ENCODE data around the gene HS6ST3. TPM values are rescaled to one million over a fixed set of nuclear protein-coding genes. Genes with fewer than 3 reads are reported as not detected.
"Not testable (repeated sequence)": the region's sequence is repeated elsewhere in the genome, so short reads cannot be mapped to it uniquely, and the experiment has no call there.

HS6ST3 gene
- total and polyA plus RNA-seq, 7 donors, result under 0.01 to 0.71 (median 0.33) TPM; not detected in 2

GRCh38 chr13:96109125-96109524 is 19.2 kb downstream of the HS6ST3 start:
- WGBS, 2 donors, result 88 to 89% methylated on average over 4 of the region's 4 CpGs

GRCh38 chr13:96112936-96113335 is 23.0 kb downstream of the HS6ST3 start:
- Histone ChIP-seq H3K27me3 (no peaks in the 10 kb centered on the region), H3K36me3 (no peaks in the 10 kb centered on the region), H3K4me1 (peaks cover 0 to 5% (median 0%) of the 10 kb centered on the region in 4 donors), H3K9me3 (peaks cover 0 to 5% (median 0%) of the 10 kb centered on the region in 4 donors), H3K4me3 (no peak overlapping the region), H3K27ac (no peak overlapping the region)
- no peak for DNase-seq
- TF ChIP-seq CTCF (IDR thresholded peaks at IDR 0.05) (no peak), POLR2A (IDR thresholded peaks at IDR 0.05) (no peak), EP300 (IDR thresholded peaks at IDR 0.05) (no peak), POLR2AphosphoS5 (IDR thresholded peaks at IDR 0.05) (no peak)
- WGBS, 2 donors, result 45 to 63% methylated on average over 2 of the region's 2 CpGs
- intact Hi-C loops (cut with DNase I), result no loop called here

More at GRCh38 chr13:96109125-96109524, 19.2 kb downstream of the HS6ST3 start:
- intact Hi-C loops (cut with DNase I), result no loop called here
- Histone ChIP-seq H3K9me3 (peaks cover 0 to 8% (median 0%) of the 10 kb centered on the region in 4 donors), H3K4me3 (no peak overlapping the region), H3K27ac (no peak overlapping the region), H3K27me3 (no peaks in the 10 kb centered on the region), H3K4me1 (peaks cover 0 to 5% (median 0%) of the 10 kb centered on the region in 4 donors), H3K36me3 (no peaks in the 10 kb centered on the region)
- DNase-seq, result no peak
- TF ChIP-seq POLR2A (IDR thresholded peaks at IDR 0.05), result no peak
- no peak for TF ChIP-seq POLR2AphosphoS5 (IDR thresholded peaks at IDR 0.05)

GRCh38 chr13:96115368-96115767 is 25.5 kb downstream of the HS6ST3 start:
- H3K4me3 ChIP-seq; H3K27me3 ChIP-seq; H3K27ac ChIP-seq; DNase-seq; H3K36me3 ChIP-seq; intact Hi-C loops (cut with DNase I); H3K9me3 ChIP-seq; H3K4me1 ChIP-seq: not testable (repeated sequence)
- 94 to 95% methylated on average over 2 of the region's 2 CpGs for WGBS, 2 donors

GRCh38 chr13:96119921-96120320 is 30.0 kb downstream of the HS6ST3 start:
- TF ChIP-seq EP300 (IDR thresholded peaks at IDR 0.05), result no peak
- TF ChIP-seq POLR2A (IDR thresholded peaks at IDR 0.05), result no peak
- TF ChIP-seq POLR2AphosphoS5 (IDR thresholded peaks at IDR 0.05), result no peak
- TF ChIP-seq CTCF (IDR thresholded peaks at IDR 0.05), result no peak
- DNase-seq, result no peak
- Histone ChIP-seq H3K36me3 (no peaks in the 10 kb centered on the region), H3K27ac (no peak overlapping the region), H3K9me3 (no peaks in the 10 kb centered on the region), H3K4me3 (no peak overlapping the region), H3K27me3 (no peaks in the 10 kb centered on the region), H3K4me1 (no peaks in the 10 kb centered on the region)
- intact Hi-C loops (cut with DNase I), result no loop called here
- WGBS, 2 donors, result 58 to 86% methylated on average over 1 of the region's 1 CpG

- TF ChIP-seq POLR2AphosphoS5 (IDR thresholded peaks at IDR 0.05) (no peak), POLR2A (IDR thresholded peaks at IDR 0.05) (no peak), CTCF (IDR thresholded peaks at IDR 0.05) (no peak), EP300 (IDR thresholded peaks at IDR 0.05) (no peak)
- Histone ChIP-seq H3K27ac (no peak overlapping the region), H3K4me3 (no peak overlapping the region), H3K4me1 (no peaks in the 10 kb centered on the region), H3K9me3 (no peaks in the 10 kb centered on the region), H3K27me3 (no peaks in the 10 kb centered on the region), H3K36me3 (no peaks in the 10 kb centered on the region)
- no peak for DNase-seq
- 45 to 51% methylated on average over 3 of the region's 3 CpGs for WGBS, 2 donors
- intact Hi-C loops (cut with DNase I), result no loop called here
These were observed 41.0 kb downstream of the HS6ST3 start for GRCh38 chr13:96130818-96131340.

- Histone ChIP-seq H3K4me1 (no peaks in the 10 kb centered on the region), H3K27me3 (no peaks in the 10 kb centered on the region), H3K4me3 (no peak overlapping the region), H3K36me3 (no peaks in the 10 kb centered on the region), H3K9me3 (no peaks in the 10 kb centered on the region), H3K27ac (no peak overlapping the region)
- DNase-seq, result no peak
- WGBS, 2 donors, result 43 to 59% methylated on average over 3 of the region's 3 CpGs
- TF ChIP-seq EP300 (IDR thresholded peaks at IDR 0.05) (no peak), POLR2AphosphoS5 (IDR thresholded peaks at IDR 0.05) (no peak), CTCF (IDR thresholded peaks at IDR 0.05) (peak in 1 of 4 experiments; percentile 20)
- intact Hi-C loops (cut with DNase I), result no loop called here
These were observed 51.1 kb downstream of the HS6ST3 start for GRCh38 chr13:96141032-96141431.

Data from sigmoid colon (tissue), 7 donors.